ENCODE results near the gene STAM2. TPM values are rescaled to one million over a fixed set of nuclear protein-coding genes. Genes with fewer than 3 reads are reported as not detected.
"Not testable (repeated sequence)": the region's sequence is repeated elsewhere in the genome, so short reads cannot be mapped to it uniquely, and the experiment has no call there.

The STAM2 gene
- total RNA-seq, 1 donor from 2014 or later: 16.0 TPM

GRCh38 chr2:152161598-152161997 lies 14.0 kb downstream of the STAM2 start:
- H3K9me3 Mint-ChIP-seq: peaks cover 8% of the 10 kb centered on the region
- TF ChIP-seq CTCF (conservative IDR thresholded peaks at IDR 0.05): no peak
- DNase-seq (ENCODE audit: low read depth, low spot score): no peak
- no peak overlapping the region for H3K4me3 Mint-ChIP-seq
- H3K27me3 Mint-ChIP-seq (ENCODE audit: low read depth): no peaks in the 10 kb centered on the region
- H3K36me3 Mint-ChIP-seq (ENCODE audit: low read depth): peaks cover 31% of the 10 kb centered on the region
- H3K27ac Mint-ChIP-seq (ENCODE audit: unreplicated experiment): no peak overlapping the region
- peaks cover 14% of the 10 kb centered on the region for H3K4me1 Mint-ChIP-seq

DNA sequence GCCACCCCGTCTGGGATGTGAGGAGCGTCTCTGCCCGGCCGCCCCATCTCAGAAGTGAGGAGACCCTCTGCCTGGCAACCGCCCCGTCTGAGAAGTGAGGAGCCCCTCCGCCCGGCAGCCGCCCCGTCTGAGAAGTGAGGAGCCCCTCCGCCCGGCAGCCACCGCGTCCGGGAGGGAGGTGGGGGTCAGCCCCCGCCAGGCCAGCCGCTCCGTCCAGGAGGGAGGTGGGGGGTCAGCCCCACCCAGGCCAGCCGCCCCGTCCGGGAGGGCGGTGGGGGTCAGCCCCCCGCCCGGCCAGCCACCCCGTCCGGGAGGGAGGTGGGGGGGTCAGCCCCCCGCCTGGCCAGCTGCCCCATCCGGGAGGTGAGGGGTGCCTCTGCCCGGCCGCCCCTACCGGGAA lies 15.2 kb downstream of the STAM2 start:
- not testable (repeated sequence) for H3K4me3 Mint-ChIP-seq; H3K27me3 Mint-ChIP-seq (ENCODE audit: low read depth); H3K27ac Mint-ChIP-seq (ENCODE audit: unreplicated experiment); DNase-seq (ENCODE audit: low read depth, low spot score); H3K9me3 Mint-ChIP-seq
- Mint-ChIP-seq H3K4me1 (peaks cover 14% of the 10 kb centered on the region), H3K36me3 (ENCODE audit: low read depth) (peaks cover 31% of the 10 kb centered on the region)

GRCh38 chr2:152157253-152157652 lies 18.3 kb downstream of the STAM2 start:
- H3K27me3 Mint-ChIP-seq (ENCODE audit: low read depth): no peaks in the 10 kb centered on the region
- no peak overlapping the region for H3K27ac Mint-ChIP-seq (ENCODE audit: unreplicated experiment)
- no peak for DNase-seq (ENCODE audit: low read depth, low spot score)
- peaks cover 25% of the 10 kb centered on the region for H3K36me3 Mint-ChIP-seq (ENCODE audit: low read depth)
- H3K4me1 Mint-ChIP-seq: peaks cover 4% of the 10 kb centered on the region
- H3K9me3 Mint-ChIP-seq: peaks cover 3% of the 10 kb centered on the region
- no peak for TF ChIP-seq CTCF (conservative IDR thresholded peaks at IDR 0.05)
- no peak overlapping the region for H3K4me3 Mint-ChIP-seq

DNA sequence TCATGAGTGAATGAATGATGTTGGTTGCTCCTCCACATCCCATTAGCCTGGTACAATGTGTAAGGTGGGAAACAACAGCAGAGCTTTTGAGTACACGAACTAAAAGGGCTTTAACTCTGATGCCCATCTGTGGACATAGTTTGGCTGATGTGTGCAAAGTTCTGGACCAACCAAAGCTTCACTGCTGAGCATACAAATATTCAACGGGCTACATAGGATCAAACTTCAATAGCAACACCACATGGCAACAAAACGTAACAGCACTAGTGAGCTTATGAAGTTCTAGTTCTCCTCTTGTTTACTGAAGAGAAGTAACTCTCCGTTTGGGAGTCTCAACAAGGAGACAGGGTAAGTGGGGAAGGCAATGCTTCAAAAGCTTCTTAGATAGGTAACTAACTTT lies 20.4 kb downstream of the STAM2 start:
- Mint-ChIP-seq H3K27me3 (ENCODE audit: low read depth) (no peaks in the 10 kb centered on the region), H3K27ac (ENCODE audit: unreplicated experiment) (no peak overlapping the region), H3K9me3 (peaks cover 6% of the 10 kb centered on the region), H3K36me3 (ENCODE audit: low read depth) (peaks cover 21% of the 10 kb centered on the region), H3K4me3 (no peak overlapping the region), H3K4me1 (peaks cover 4% of the 10 kb centered on the region)
- DNase-seq (ENCODE audit: low read depth, low spot score): no peak
- TF ChIP-seq CTCF (conservative IDR thresholded peaks at IDR 0.05): no peak

GRCh38 chr2:152154462-152154861 lies 21.1 kb downstream of the STAM2 start:
- Mint-ChIP-seq H3K27ac (ENCODE audit: unreplicated experiment) (no peak overlapping the region), H3K4me1 (peaks cover 4% of the 10 kb centered on the region), H3K27me3 (ENCODE audit: low read depth) (no peaks in the 10 kb centered on the region), H3K9me3 (peaks cover 6% of the 10 kb centered on the region), H3K4me3 (no peak overlapping the region), H3K36me3 (ENCODE audit: low read depth) (peaks cover 18% of the 10 kb centered on the region)
- TF ChIP-seq CTCF (conservative IDR thresholded peaks at IDR 0.05): no peak
- no peak for DNase-seq (ENCODE audit: low read depth, low spot score)

DNA sequence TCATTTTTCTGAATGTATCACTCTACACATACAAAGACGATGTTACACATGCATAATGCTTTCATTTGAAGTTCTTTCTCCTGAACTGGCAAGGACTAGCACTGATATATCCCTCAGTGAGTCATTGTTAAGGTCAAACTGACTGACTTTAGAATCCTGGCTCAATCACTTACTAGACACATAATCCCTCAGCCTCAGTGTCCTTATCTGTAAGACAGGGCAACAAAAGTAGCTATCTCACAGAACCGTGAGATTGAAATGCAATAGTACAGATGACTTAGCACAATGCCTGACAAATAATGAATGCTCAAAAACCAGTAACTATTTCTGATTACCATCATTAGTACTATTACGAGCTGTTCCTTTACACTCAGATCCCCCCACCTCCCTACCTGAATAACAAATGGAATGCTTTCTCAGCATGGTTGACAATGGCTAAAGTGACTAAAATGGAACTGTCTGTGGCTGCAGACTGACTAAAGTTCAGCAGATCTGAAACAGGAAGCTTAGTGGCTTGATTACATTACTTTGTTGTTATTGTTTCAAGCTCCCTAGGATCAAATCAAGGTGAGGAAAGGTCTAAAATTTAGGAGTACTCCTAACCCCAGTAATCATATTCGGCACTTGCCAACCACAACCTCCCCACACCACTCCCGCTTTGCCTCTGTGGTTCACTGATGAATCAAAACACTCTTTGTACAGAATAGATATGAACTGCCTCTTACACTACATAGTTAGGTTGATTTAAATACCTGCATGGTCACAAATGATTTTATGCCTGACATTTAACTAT lies 40.9 kb downstream of the STAM2 start:
- H3K27me3 Mint-ChIP-seq (ENCODE audit: low read depth): no peaks in the 10 kb centered on the region
- DNase-seq (ENCODE audit: low read depth, low spot score): no peak
- H3K4me1 Mint-ChIP-seq: no peaks in the 10 kb centered on the region
- peaks cover 6% of the 10 kb centered on the region for H3K36me3 Mint-ChIP-seq (ENCODE audit: low read depth)
- no peak for TF ChIP-seq CTCF (conservative IDR thresholded peaks at IDR 0.05)
- no peak overlapping the region for H3K4me3 Mint-ChIP-seq
- no peak overlapping the region for H3K27ac Mint-ChIP-seq (ENCODE audit: unreplicated experiment)
- no peaks in the 10 kb centered on the region for H3K9me3 Mint-ChIP-seq

All from neural crest cell (in vitro differentiated cells).